Astrocyte (in vitro differentiated cells and primary cell): ENCODE results near the gene TULP3. TPM values are rescaled to one million over a fixed set of nuclear protein-coding genes. Genes with fewer than 3 reads are reported as not detected.
A peak's percentile ranks its signal among the peaks of the same experiment; 100 is the strongest.

Experiments used
- DNase-seq: peaks from one replicate; pipeline ENCODE4 v3.0.0-alpha.2; 2010; ENCODE audit warnings: low read depth
- FAIRE-seq: peaks from 2 replicates; lab custom pipeline; 2011; peaks lifted over from hg19 to GRCh38; lab: Jason Lieb, UNC
- H2AFZ ChIP-seq: 2 replicates; pipeline ENCODE4 v1.6.0; 2012; ENCODE audit warnings: low read depth, low read length, inconsistent platforms
- H3K27ac ChIP-seq: 2 replicates; pipeline ENCODE4 v1.5.1; 2011; ENCODE audit warnings: low read depth, low read length, inconsistent platforms
- H3K27me3 ChIP-seq: 2 replicates; pipeline ENCODE4 v1.6.0; 2011; ENCODE audit warnings: low read length, inconsistent platforms; ENCODE audit not compliant: insufficient read depth
- H3K36me3 ChIP-seq: 2 replicates; pipeline ENCODE4 v1.5.1; 2011; ENCODE audit warnings: low read length, inconsistent platforms; ENCODE audit not compliant: insufficient read depth
- H3K4me1 ChIP-seq: 2 replicates; pipeline ENCODE4 v1.5.1; 2011; ENCODE audit warnings: low read length, inconsistent platforms; ENCODE audit not compliant: insufficient read depth
- H3K4me2 ChIP-seq: 2 replicates; pipeline ENCODE4 v1.6.0; 2012; ENCODE audit warnings: low read length, inconsistent platforms
- H3K4me3 ChIP-seq: 2 replicates; pipeline ENCODE4 v1.5.1; 2011; ENCODE audit warnings: low read depth, mild to moderate bottlenecking, low read length, inconsistent platforms; ENCODE audit not compliant: insufficient read depth
- H3K79me2 ChIP-seq: 2 replicates; pipeline ENCODE4 v1.6.0; 2012; ENCODE audit warnings: mild to moderate bottlenecking, low read length, inconsistent platforms; ENCODE audit not compliant: insufficient read depth
- H3K9ac ChIP-seq: 2 replicates; pipeline ENCODE4 v1.6.0; 2012; ENCODE audit warnings: mild to moderate bottlenecking, low read length, inconsistent platforms
- H3K9me3 ChIP-seq: 2 replicates; pipeline ENCODE4 v1.5.1; 2012; ENCODE audit warnings: low read depth, mild to moderate bottlenecking, low read length, inconsistent platforms; ENCODE audit not compliant: insufficient read depth
- H4K20me1 ChIP-seq: 2 replicates; pipeline ENCODE4 v1.6.0; 2012; ENCODE audit warnings: low read length, inconsistent platforms; ENCODE audit not compliant: insufficient read depth
- H3K27ac Mint-ChIP-seq: one replicate; pipeline ENCODE4 v1.8.0; 2021; ENCODE audit warnings: mild to moderate bottlenecking, mixed read lengths; ENCODE audit not compliant: unreplicated experiment
- H3K27me3 Mint-ChIP-seq: one replicate; pipeline ENCODE4 v1.8.0; 2021; ENCODE audit warnings: low read depth, mixed read lengths; ENCODE audit not compliant: unreplicated experiment
- H3K36me3 Mint-ChIP-seq: one replicate; pipeline ENCODE4 v1.8.0; 2021; ENCODE audit warnings: low read depth, mixed read lengths; ENCODE audit not compliant: unreplicated experiment
- H3K4me1 Mint-ChIP-seq: one replicate; pipeline ENCODE4 v1.8.0; 2021; ENCODE audit warnings: low read depth, mixed read lengths; ENCODE audit not compliant: unreplicated experiment
- H3K4me3 Mint-ChIP-seq: one replicate; pipeline ENCODE4 v1.8.0; 2021; ENCODE audit warnings: mild to moderate bottlenecking, moderate library complexity, mixed read lengths; ENCODE audit not compliant: unreplicated experiment
- H3K9me3 Mint-ChIP-seq: one replicate; pipeline ENCODE4 v1.8.0; 2021; ENCODE audit warnings: mild to moderate bottlenecking, mixed read lengths; ENCODE audit not compliant: unreplicated experiment
- CTCF ChIP-seq: IDR thresholded peaks from 2 replicates; pipeline ENCODE4 v1.5.1; 2011; ENCODE audit warnings: low read depth, mild to moderate bottlenecking, inconsistent platforms, low read length, moderate library complexity; ENCODE audit not compliant: insufficient read depth
- EZH2 ChIP-seq: IDR thresholded peaks from 2 replicates; pipeline ENCODE4 v1.6.1; 2012; ENCODE audit warnings: mild to moderate bottlenecking, low read length, inconsistent platforms; ENCODE audit not compliant: insufficient read depth
- total RNA-seq: library from RNA; stranded (reverse); gene quantifications from 2 replicates; pipeline ENCODE4 v1.2.1, GENCODE V29; 2021

Gene TULP3
- total RNA-seq, 1 donor from 2014 or later = 23.6 TPM

- H3K4me1 Mint-ChIP-seq = peaks cover 9% of the 10 kb centered on the region
- H3K27me3 ChIP-seq = no peaks in the 10 kb centered on the region
- H3K9me3 Mint-ChIP-seq = no peaks in the 10 kb centered on the region
- FAIRE-seq = no peak
- no peak overlapping the region for H3K4me2 ChIP-seq
- H3K4me3 Mint-ChIP-seq = no peak overlapping the region
- peaks cover 12% of the 10 kb centered on the region for H3K36me3 Mint-ChIP-seq
- peaks cover 11% of the 10 kb centered on the region for H3K36me3 ChIP-seq
- no peak for DNase-seq
- H3K27ac Mint-ChIP-seq = no peak overlapping the region
- no peak overlapping the region for H3K4me3 ChIP-seq
- TF ChIP-seq EZH2 (no peak), CTCF (no peak)
- no peak overlapping the region for H3K27ac ChIP-seq
- peaks cover 10% of the 10 kb centered on the region for H3K4me1 ChIP-seq
- H3K79me2 ChIP-seq = no peaks in the 10 kb centered on the region
- no peak overlapping the region for H2AFZ ChIP-seq
- no peak overlapping the region for H3K9ac ChIP-seq
- H4K20me1 ChIP-seq = peaks cover 12% of the 10 kb centered on the region
- no peaks in the 10 kb centered on the region for H3K27me3 Mint-ChIP-seq
- H3K9me3 ChIP-seq = no peaks in the 10 kb centered on the region
Observed at GRCh38 chr12:2923057-2923456, 32.4 kb downstream of the TULP3 start.

GRCh38 chr12:2924019-2924418 is 33.3 kb downstream of the TULP3 start:
- Histone ChIP-seq H2AFZ (no peak overlapping the region), H3K9ac (no peak overlapping the region), H4K20me1 (peaks cover 12% of the 10 kb centered on the region), H3K27me3 (no peaks in the 10 kb centered on the region), H3K79me2 (no peaks in the 10 kb centered on the region), H3K36me3 (peaks cover 11% of the 10 kb centered on the region), H3K4me2 (no peak overlapping the region), H3K4me3 (no peak overlapping the region), H3K9me3 (no peaks in the 10 kb centered on the region), H3K27ac (no peak overlapping the region), H3K4me1 (peaks cover 10% of the 10 kb centered on the region)
- FAIRE-seq (no peak), DNase-seq (peak; percentile 46)
- peaks cover 12% of the 10 kb centered on the region for H3K36me3 Mint-ChIP-seq
- H3K27ac Mint-ChIP-seq = no peak overlapping the region
- no peaks in the 10 kb centered on the region for H3K9me3 Mint-ChIP-seq
- peaks cover 9% of the 10 kb centered on the region for H3K4me1 Mint-ChIP-seq
- TF ChIP-seq CTCF (no peak), EZH2 (no peak)
- no peak overlapping the region for H3K4me3 Mint-ChIP-seq
- no peaks in the 10 kb centered on the region for H3K27me3 Mint-ChIP-seq

- Histone ChIP-seq H3K4me1 (peaks cover 10% of the 10 kb centered on the region), H3K79me2 (no peaks in the 10 kb centered on the region), H2AFZ (no peak overlapping the region), H3K4me3 (no peak overlapping the region), H4K20me1 (peaks cover 8% of the 10 kb centered on the region), H3K27me3 (no peaks in the 10 kb centered on the region), H3K4me2 (peak overlapping the region; percentile 7), H3K27ac (no peak overlapping the region), H3K9me3 (no peaks in the 10 kb centered on the region), H3K9ac (no peak overlapping the region), H3K36me3 (peaks cover 9% of the 10 kb centered on the region)
- H3K36me3 Mint-ChIP-seq = peaks cover 12% of the 10 kb centered on the region
- H3K9me3 Mint-ChIP-seq = no peaks in the 10 kb centered on the region
- no peaks in the 10 kb centered on the region for H3K27me3 Mint-ChIP-seq
- TF ChIP-seq CTCF (no peak), EZH2 (no peak)
- no peak for FAIRE-seq
- no peak overlapping the region for H3K4me3 Mint-ChIP-seq
- H3K27ac Mint-ChIP-seq = peak overlapping the region; percentile 7
- H3K4me1 Mint-ChIP-seq = peaks cover 9% of the 10 kb centered on the region
- no peak for DNase-seq
Observed at GRCh38 chr12:2925322-2925995, 34.8 kb downstream of the TULP3 start.
